ENCODE measurements around the gene EML2.

EML2 gene

DNA sequence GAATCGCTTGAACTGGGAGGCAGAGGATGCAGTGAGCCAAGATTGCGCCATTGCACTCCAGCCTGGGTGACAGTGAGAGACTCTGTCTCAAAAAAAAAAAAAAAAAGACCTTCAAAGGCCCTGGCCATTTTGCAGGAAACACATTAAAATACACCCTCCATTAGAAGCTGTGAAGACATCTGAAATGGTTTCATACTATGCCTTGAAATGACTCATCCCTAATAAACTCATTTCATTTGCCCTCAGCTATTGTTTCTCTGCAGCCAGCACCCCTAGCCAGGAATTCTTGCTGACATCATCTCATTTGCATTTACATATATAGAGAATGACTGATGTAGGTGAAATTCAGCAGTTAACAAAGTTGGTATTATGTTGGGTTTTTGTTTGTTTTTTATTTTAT, 8.7 kb downstream of the EML2 start (continued):
- TF ChIP-seq, protein P1, sequence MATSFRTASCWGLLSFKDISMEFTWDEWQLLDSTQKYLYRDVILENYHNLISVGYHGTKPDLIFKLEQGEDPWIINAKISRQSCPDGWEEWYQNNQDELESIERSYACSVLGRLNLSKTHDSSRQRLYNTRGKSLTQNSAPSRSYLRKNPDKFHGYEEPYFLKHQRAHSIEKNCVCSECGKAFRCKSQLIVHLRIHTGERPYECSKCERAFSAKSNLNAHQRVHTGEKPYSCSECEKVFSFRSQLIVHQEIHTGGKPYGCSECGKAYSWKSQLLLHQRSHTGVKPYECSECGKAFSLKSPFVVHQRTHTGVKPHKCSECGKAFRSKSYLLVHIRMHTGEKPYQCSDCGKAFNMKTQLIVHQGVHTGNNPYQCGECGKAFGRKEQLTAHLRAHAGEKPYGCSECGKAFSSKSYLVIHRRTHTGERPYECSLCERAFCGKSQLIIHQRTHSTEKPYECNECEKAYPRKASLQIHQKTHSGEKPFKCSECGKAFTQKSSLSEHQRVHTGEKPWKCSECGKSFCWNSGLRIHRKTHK (tag by site-specific recombination; IDR thresholded peaks at IDR 0.05), result no peak
- no peak for TF ChIP-seq ZNF621 (tag by site-specific recombination; IDR thresholded peaks at IDR 0.05)
- TF ChIP-seq, protein P2, sequence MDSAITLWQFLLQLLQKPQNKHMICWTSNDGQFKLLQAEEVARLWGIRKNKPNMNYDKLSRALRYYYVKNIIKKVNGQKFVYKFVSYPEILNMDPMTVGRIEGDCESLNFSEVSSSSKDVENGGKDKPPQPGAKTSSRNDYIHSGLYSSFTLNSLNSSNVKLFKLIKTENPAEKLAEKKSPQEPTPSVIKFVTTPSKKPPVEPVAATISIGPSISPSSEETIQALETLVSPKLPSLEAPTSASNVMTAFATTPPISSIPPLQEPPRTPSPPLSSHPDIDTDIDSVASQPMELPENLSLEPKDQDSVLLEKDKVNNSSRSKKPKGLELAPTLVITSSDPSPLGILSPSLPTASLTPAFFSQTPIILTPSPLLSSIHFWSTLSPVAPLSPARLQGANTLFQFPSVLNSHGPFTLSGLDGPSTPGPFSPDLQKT (IDR thresholded peaks at IDR 0.05; ENCODE audit: borderline replicate concordance, low read depth, low read length), result no peak
- no peak for TF ChIP-seq EGR2 (tag by site-specific recombination; IDR thresholded peaks at IDR 0.05; ENCODE audit: low read depth)
- TF ChIP-seq ZNF514 (tag by site-specific recombination; IDR thresholded peaks at IDR 0.05), result no peak
- peak; percentile 95 for TF ChIP-seq ZNF24 (tag by site-specific recombination; IDR thresholded peaks at IDR 0.05)
- no peak for TF ChIP-seq ZNF777 (tag by site-specific recombination; IDR thresholded peaks at IDR 0.05; ENCODE audit: borderline replicate concordance)
- no peak for TF ChIP-seq ZNF521 (tag by site-specific recombination; IDR thresholded peaks at IDR 0.05)
- TF ChIP-seq, protein P3, sequence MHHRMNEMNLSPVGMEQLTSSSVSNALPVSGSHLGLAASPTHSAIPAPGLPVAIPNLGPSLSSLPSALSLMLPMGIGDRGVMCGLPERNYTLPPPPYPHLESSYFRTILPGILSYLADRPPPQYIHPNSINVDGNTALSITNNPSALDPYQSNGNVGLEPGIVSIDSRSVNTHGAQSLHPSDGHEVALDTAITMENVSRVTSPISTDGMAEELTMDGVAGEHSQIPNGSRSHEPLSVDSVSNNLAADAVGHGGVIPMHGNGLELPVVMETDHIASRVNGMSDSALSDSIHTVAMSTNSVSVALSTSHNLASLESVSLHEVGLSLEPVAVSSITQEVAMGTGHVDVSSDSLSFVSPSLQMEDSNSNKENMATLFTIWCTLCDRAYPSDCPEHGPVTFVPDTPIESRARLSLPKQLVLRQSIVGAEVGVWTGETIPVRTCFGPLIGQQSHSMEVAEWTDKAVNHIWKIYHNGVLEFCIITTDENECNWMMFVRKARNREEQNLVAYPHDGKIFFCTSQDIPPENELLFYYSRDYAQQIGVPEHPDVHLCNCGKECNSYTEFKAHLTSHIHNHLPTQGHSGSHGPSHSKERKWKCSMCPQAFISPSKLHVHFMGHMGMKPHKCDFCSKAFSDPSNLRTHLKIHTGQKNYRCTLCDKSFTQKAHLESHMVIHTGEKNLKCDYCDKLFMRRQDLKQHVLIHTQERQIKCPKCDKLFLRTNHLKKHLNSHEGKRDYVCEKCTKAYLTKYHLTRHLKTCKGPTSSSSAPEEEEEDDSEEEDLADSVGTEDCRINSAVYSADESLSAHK (tag by site-specific recombination; IDR thresholded peaks at IDR 0.05), result peak; percentile 33; the same call in 1 of the 2 replicates
- TF ChIP-seq GLIS2 (tag by site-specific recombination; IDR thresholded peaks at IDR 0.05), result no peak
- no peak for TF ChIP-seq ZBTB8A (tag by site-specific recombination; IDR thresholded peaks at IDR 0.05)
- TF ChIP-seq, protein P4, sequence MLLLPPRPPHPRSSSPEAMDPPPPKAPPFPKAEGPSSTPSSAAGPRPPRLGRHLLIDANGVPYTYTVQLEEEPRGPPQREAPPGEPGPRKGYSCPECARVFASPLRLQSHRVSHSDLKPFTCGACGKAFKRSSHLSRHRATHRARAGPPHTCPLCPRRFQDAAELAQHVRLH (tag by site-specific recombination; IDR thresholded peaks at IDR 0.05), result no peak
- TF ChIP-seq ZNF549 (tag by site-specific recombination; IDR thresholded peaks at IDR 0.05), result no peak
- no peak for TF ChIP-seq ZNF169 (tag by site-specific recombination; IDR thresholded peaks at IDR 0.05)
- TF ChIP-seq, protein P5, sequence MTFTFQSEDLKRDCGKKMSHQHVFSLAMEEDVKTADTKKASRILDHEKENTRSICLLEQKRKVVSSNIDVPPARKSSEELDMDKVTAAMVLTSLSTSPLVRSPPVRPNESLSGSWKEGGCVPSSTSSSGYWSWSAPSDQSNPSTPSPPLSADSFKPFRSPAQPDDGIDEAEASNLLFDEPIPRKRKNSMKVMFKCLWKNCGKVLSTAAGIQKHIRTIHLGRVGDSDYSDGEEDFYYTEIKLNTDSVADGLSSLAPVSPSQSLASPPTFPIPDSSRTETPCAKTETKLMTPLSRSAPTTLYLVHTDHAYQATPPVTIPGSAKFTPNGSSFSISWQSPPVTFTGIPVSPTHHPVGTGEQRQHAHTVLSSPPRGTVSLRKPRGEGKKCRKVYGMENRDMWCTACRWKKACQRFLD (tag by site-specific recombination; IDR thresholded peaks at IDR 0.05), result no peak
- TF ChIP-seq KLF10 (tag by site-specific recombination; IDR thresholded peaks at IDR 0.05), result peak; percentile 87
- no peak for TF ChIP-seq ZSCAN23 (tag by site-specific recombination; IDR thresholded peaks at IDR 0.05)
- no peak for TF ChIP-seq ZNF112 (tag by site-specific recombination; IDR thresholded peaks at IDR 0.05)
- no peak for TF ChIP-seq ZNF157 (tag by site-specific recombination; IDR thresholded peaks at IDR 0.05)
- TF ChIP-seq MEIS1 (CRISPR knock-in tag; IDR thresholded peaks at IDR 0.05; ENCODE audit: borderline replicate concordance), result no peak
- TF ChIP-seq, protein P6, sequence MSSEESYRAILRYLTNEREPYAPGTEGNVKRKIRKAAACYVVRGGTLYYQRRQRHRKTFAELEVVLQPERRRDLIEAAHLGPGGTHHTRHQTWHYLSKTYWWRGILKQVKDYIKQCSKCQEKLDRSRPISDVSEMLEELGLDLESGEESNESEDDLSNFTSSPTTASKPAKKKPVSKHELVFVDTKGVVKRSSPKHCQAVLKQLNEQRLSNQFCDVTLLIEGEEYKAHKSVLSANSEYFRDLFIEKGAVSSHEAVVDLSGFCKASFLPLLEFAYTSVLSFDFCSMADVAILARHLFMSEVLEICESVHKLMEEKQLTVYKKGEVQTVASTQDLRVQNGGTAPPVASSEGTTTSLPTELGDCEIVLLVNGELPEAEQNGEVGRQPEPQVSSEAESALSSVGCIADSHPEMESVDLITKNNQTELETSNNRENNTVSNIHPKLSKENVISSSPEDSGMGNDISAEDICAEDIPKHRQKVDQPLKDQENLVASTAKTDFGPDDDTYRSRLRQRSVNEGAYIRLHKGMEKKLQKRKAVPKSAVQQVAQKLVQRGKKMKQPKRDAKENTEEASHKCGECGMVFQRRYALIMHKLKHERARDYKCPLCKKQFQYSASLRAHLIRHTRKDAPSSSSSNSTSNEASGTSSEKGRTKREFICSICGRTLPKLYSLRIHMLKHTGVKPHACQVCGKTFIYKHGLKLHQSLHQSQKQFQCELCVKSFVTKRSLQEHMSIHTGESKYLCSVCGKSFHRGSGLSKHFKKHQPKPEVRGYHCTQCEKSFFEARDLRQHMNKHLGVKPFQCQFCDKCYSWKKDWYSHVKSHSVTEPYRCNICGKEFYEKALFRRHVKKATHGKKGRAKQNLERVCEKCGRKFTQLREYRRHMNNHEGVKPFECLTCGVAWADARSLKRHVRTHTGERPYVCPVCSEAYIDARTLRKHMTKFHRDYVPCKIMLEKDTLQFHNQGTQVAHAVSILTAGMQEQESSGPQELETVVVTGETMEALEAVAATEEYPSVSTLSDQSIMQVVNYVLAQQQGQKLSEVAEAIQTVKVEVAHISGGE (tag by site-specific recombination; conservative IDR thresholded peaks at IDR 0.05; ENCODE audit: low read depth), result no peak
- TF ChIP-seq ZSCAN30 (tag by site-specific recombination; IDR thresholded peaks at IDR 0.05), result peak; percentile 38; the same call in 1 of the 2 replicates
- TF ChIP-seq ZNF10 (tag by site-specific recombination; IDR thresholded peaks at IDR 0.05), result no peak; the same call in 1 of the 2 replicates
- TF ChIP-seq, protein P7, sequence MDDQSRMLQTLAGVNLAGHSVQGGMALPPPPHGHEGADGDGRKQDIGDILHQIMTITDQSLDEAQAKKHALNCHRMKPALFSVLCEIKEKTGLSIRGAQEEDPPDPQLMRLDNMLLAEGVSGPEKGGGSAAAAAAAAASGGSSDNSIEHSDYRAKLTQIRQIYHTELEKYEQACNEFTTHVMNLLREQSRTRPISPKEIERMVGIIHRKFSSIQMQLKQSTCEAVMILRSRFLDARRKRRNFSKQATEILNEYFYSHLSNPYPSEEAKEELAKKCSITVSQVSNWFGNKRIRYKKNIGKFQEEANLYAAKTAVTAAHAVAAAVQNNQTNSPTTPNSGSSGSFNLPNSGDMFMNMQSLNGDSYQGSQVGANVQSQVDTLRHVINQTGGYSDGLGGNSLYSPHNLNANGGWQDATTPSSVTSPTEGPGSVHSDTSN (CRISPR knock-in tag; IDR thresholded peaks at IDR 0.05), result no peak
- TF ChIP-seq ZNF114 (tag by site-specific recombination; IDR thresholded peaks at IDR 0.05), result no peak
- no peak for TF ChIP-seq ZNF274 (IDR thresholded peaks at IDR 0.05; ENCODE audit: low read length)
- no peak for TF ChIP-seq ZNF274 (tag by site-specific recombination; IDR thresholded peaks at IDR 0.05; ENCODE audit: borderline replicate concordance)
- no peak for TF ChIP-seq ZNF391 (tag by site-specific recombination; IDR thresholded peaks at IDR 0.05; ENCODE audit: borderline replicate concordance, low read depth)
- TF ChIP-seq, protein P8, sequence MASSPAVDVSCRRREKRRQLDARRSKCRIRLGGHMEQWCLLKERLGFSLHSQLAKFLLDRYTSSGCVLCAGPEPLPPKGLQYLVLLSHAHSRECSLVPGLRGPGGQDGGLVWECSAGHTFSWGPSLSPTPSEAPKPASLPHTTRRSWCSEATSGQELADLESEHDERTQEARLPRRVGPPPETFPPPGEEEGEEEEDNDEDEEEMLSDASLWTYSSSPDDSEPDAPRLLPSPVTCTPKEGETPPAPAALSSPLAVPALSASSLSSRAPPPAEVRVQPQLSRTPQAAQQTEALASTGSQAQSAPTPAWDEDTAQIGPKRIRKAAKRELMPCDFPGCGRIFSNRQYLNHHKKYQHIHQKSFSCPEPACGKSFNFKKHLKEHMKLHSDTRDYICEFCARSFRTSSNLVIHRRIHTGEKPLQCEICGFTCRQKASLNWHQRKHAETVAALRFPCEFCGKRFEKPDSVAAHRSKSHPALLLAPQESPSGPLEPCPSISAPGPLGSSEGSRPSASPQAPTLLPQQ (tag by site-specific recombination; IDR thresholded peaks at IDR 0.05), result peak; percentile 68
